Stromal cell of bone marrow (primary cell): Measurements from ENCODE around the gene DNAAF1.
"Not testable (repeated sequence)": the region's sequence is repeated elsewhere in the genome, so short reads cannot be mapped to it uniquely, and the experiment has no call there.

Experiments
- DNase-seq: peaks from one replicate; pipeline ENCODE4 v3.0.0-alpha.2; 2012; ENCODE audit warnings: low read depth

DNAAF1 gene

GRCh38 chr16:84212154-84212553 is 67.0 kb downstream of the DNAAF1 start:
- DNase-seq: no peak

GRCh38 chr16:84212631-84213030 is 67.5 kb downstream of the DNAAF1 start:
- DNase-seq: no peak

GRCh38 chr16:84214451-84215066 is 69.5 kb downstream of the DNAAF1 start:
- no peak for DNase-seq

- no peak for DNase-seq
These were observed 70.4 kb downstream of the DNAAF1 start for GRCh38 chr16:84215531-84215930.

GRCh38 chr16:84216144-84216543 is 71.0 kb downstream of the DNAAF1 start:
- not testable (repeated sequence) for DNase-seq

- no peak for DNase-seq
These were observed 73.2 kb downstream of the DNAAF1 start for GRCh38 chr16:84218176-84218823.

GRCh38 chr16:84218956-84219355 is 73.8 kb downstream of the DNAAF1 start:
- no peak for DNase-seq

GRCh38 chr16:84220851-84221250 is 75.7 kb downstream of the DNAAF1 start:
- DNase-seq: no peak

GRCh38 chr16:84223456-84223855 is 78.3 kb downstream of the DNAAF1 start:
- no peak for DNase-seq

GRCh38 chr16:84224554-84224953 is 79.4 kb downstream of the DNAAF1 start:
- no peak for DNase-seq

GRCh38 chr16:84225126-84225525 is 80.0 kb downstream of the DNAAF1 start:
- DNase-seq: no peak

- no peak for DNase-seq
These were observed 80.5 kb downstream of the DNAAF1 start for GRCh38 chr16:84225571-84225970.

- no peak for DNase-seq
These were observed 80.9 kb downstream of the DNAAF1 start for GRCh38 chr16:84226026-84226425.
